ENCODE measurements around the gene C1orf53.

- TF ChIP-seq, protein P1, sequence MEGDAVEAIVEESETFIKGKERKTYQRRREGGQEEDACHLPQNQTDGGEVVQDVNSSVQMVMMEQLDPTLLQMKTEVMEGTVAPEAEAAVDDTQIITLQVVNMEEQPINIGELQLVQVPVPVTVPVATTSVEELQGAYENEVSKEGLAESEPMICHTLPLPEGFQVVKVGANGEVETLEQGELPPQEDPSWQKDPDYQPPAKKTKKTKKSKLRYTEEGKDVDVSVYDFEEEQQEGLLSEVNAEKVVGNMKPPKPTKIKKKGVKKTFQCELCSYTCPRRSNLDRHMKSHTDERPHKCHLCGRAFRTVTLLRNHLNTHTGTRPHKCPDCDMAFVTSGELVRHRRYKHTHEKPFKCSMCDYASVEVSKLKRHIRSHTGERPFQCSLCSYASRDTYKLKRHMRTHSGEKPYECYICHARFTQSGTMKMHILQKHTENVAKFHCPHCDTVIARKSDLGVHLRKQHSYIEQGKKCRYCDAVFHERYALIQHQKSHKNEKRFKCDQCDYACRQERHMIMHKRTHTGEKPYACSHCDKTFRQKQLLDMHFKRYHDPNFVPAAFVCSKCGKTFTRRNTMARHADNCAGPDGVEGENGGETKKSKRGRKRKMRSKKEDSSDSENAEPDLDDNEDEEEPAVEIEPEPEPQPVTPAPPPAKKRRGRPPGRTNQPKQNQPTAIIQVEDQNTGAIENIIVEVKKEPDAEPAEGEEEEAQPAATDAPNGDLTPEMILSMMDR (IDR thresholded peaks at IDR 0.05 in 2 of 3, conservative IDR thresholded peaks at IDR 0.05 in 1 of 3; ENCODE audit: insufficient read depth in 2 of 3, low read depth in 1 of 3, low read length in 3 of 3): no peak
- no peak for TF ChIP-seq MAZ (CRISPR knock-in tag; conservative IDR thresholded peaks at IDR 0.05 in 1 of 2, IDR thresholded peaks at IDR 0.05 in 1 of 2)
- TF ChIP-seq ELF1 (tag; IDR thresholded peaks at IDR 0.05): no peak
- TF ChIP-seq HDAC2 (IDR thresholded peaks at IDR 0.05): no peak
- TF ChIP-seq HMGXB4 (CRISPR knock-in tag; IDR thresholded peaks at IDR 0.05): no peak
- TF ChIP-seq, protein P2, sequence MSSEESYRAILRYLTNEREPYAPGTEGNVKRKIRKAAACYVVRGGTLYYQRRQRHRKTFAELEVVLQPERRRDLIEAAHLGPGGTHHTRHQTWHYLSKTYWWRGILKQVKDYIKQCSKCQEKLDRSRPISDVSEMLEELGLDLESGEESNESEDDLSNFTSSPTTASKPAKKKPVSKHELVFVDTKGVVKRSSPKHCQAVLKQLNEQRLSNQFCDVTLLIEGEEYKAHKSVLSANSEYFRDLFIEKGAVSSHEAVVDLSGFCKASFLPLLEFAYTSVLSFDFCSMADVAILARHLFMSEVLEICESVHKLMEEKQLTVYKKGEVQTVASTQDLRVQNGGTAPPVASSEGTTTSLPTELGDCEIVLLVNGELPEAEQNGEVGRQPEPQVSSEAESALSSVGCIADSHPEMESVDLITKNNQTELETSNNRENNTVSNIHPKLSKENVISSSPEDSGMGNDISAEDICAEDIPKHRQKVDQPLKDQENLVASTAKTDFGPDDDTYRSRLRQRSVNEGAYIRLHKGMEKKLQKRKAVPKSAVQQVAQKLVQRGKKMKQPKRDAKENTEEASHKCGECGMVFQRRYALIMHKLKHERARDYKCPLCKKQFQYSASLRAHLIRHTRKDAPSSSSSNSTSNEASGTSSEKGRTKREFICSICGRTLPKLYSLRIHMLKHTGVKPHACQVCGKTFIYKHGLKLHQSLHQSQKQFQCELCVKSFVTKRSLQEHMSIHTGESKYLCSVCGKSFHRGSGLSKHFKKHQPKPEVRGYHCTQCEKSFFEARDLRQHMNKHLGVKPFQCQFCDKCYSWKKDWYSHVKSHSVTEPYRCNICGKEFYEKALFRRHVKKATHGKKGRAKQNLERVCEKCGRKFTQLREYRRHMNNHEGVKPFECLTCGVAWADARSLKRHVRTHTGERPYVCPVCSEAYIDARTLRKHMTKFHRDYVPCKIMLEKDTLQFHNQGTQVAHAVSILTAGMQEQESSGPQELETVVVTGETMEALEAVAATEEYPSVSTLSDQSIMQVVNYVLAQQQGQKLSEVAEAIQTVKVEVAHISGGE (CRISPR knock-in tag; IDR thresholded peaks at IDR 0.05): no peak
- no peak for TF ChIP-seq SREBF2 (CRISPR knock-in tag; IDR thresholded peaks at IDR 0.05)
Observed at GRCh38 chr1:197910120-197910991, 7.9 kb downstream of the C1orf53 start.
